Thoracic aorta (tissue), 2 donors: Measurements from ENCODE around the gene ZNF184. TPM values are rescaled to one million over a fixed set of nuclear protein-coding genes. Genes with fewer than 3 reads are reported as not detected.

ENCODE experiments used
- ATAC-seq: fragments of 150-250 bp; one replicate; pipeline ENCODE4 v1.8.0; 2017; ENCODE audit warnings: low read depth; ENCODE audit not compliant: insufficient number of reproducible peaks, low FRiP score
- DNase-seq: peaks from one replicate; pipeline ENCODE4 v3.0.0-alpha.2; 2020; ENCODE audit warnings: low spot score
- H3K27ac ChIP-seq, 2 donors: fragments of 200-600 bp; sonication (generic); 1 replicate in 1 of 2; 2 replicates in 1 of 2; pipeline ENCODE4 v1.5.1; 2016; ENCODE audit warnings: mild to moderate bottlenecking in 2 of 2, moderate library complexity in 2 of 2
- H3K27me3 ChIP-seq: fragments of 200-600 bp; sonication (generic); replicated peaks from 2 replicates; pipeline ENCODE4 v1.6.0; 2016; ENCODE audit warnings: mild to moderate bottlenecking; ENCODE audit not compliant: insufficient read depth
- H3K36me3 ChIP-seq: fragments of 200-600 bp; sonication (generic); one replicate; pipeline ENCODE4 v1.5.1; 2016
- H3K4me1 ChIP-seq, 2 donors: fragments of 200-600 bp; sonication (generic); 1 replicate in 1 of 2; 2 replicates in 1 of 2; pipeline versions ENCODE4 v1.5.1 to v1.6.0; 2016; ENCODE audit warnings: low read depth in 2 of 2, mild to moderate bottlenecking in 1 of 2; ENCODE audit not compliant: control insufficient read depth in 1 of 2
- H3K4me3 ChIP-seq: fragments of 200-600 bp; sonication (generic); 2 replicates; pipeline ENCODE4 v1.5.1; 2016; ENCODE audit warnings: mild to moderate bottlenecking
- H3K9me3 ChIP-seq: fragments of 200-600 bp; sonication (generic); 2 replicates; pipeline ENCODE4 v1.5.1; 2016
- total RNA-seq, 2 donors: library from RNA; depleted of rRNA; stranded (reverse); fragments of >200 nt; gene quantifications; one replicate each; pipeline versions ENCODE4 v1.1.0 to v1.2.3, GENCODE V29; 2016
- TF ChIP-seq, protein P1 (sequence below): fragments of 200-600 bp; sonication (generic); IDR thresholded peaks from one replicate; pipeline ENCODE4 v1.5.1; 2019; ENCODE audit warnings: antibody characterized with exemption

The ZNF184 gene
- total RNA-seq, 2 donors from 2014 or later: 3.4 to 5.0 TPM

DNA sequence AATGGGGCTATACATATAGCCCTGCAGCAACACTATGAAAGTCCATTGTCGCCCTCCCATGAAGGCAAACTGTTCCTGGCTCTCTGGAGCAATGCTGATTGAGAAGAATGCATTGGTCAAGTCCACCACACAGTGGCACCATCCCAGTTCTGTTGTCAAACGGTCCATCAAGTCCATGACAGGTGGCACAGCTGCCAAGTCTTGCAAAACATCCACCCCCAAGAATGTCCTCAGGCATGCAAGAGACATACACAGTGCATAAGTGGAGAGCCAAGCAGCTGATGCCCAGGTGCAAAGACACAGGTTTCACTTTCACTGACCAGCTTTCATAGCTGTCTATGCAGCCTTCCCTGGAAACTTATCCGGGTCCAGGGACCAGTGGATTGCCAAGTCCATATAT lies 66.8 kb downstream of the ZNF184 start:
- no peaks in the 10 kb centered on the region for H3K27me3 ChIP-seq
- TF ChIP-seq, protein P1, sequence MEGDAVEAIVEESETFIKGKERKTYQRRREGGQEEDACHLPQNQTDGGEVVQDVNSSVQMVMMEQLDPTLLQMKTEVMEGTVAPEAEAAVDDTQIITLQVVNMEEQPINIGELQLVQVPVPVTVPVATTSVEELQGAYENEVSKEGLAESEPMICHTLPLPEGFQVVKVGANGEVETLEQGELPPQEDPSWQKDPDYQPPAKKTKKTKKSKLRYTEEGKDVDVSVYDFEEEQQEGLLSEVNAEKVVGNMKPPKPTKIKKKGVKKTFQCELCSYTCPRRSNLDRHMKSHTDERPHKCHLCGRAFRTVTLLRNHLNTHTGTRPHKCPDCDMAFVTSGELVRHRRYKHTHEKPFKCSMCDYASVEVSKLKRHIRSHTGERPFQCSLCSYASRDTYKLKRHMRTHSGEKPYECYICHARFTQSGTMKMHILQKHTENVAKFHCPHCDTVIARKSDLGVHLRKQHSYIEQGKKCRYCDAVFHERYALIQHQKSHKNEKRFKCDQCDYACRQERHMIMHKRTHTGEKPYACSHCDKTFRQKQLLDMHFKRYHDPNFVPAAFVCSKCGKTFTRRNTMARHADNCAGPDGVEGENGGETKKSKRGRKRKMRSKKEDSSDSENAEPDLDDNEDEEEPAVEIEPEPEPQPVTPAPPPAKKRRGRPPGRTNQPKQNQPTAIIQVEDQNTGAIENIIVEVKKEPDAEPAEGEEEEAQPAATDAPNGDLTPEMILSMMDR: no peak
- H3K4me1 ChIP-seq: no peaks in the 10 kb centered on the region
- peaks cover 16% of the 10 kb centered on the region for H3K9me3 ChIP-seq
- DNase-seq (no peak), ATAC-seq (no peak)
- H3K4me3 ChIP-seq: no peak overlapping the region
- H3K36me3 ChIP-seq: peaks cover 2% of the 10 kb centered on the region
- no peak overlapping the region for H3K27ac ChIP-seq

DNA sequence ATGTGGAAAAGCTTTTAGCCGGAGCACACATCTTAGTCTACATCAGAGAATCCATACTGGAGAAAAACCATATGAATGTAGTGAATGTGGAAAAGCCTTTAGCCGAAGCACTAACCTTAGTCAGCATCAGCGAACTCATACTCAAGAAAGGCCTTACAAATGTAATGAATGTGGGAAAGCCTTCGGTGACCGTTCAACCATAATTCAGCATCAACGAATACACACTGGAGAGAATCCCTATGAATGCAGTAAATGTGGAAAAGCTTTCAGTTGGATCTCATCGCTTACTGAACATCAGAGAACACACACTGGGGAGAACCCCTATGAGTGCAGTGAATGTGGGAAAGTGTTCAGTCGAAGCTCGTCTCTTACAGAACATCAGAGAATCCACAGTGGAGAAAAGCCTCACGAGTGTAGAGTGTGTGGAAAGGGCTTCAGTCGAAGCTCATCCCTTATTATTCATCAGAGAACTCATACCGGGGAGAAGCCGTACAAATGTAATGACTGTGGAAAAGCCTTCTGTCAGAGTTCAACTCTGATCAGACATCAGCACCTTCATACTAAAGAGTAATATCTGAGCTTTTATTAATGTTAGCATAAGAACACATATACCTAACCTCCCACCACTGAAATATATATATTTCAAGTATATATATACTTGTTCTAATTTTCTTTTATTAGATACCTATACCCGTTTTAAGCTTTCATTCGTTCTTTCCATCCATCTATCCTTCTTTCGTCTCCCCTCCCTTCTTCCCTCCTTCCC lies 71.8 kb downstream of the ZNF184 start:
- Histone ChIP-seq H3K27ac (no peak overlapping the region), H3K27me3 (no peaks in the 10 kb centered on the region), H3K9me3 (peaks cover 31% of the 10 kb centered on the region), H3K4me1 (no peaks in the 10 kb centered on the region), H3K36me3 (peaks cover 13% of the 10 kb centered on the region), H3K4me3 (no peak overlapping the region)
- ATAC-seq (no peak), DNase-seq (no peak)
- TF ChIP-seq, protein P1: no peak

Other genes starting within 250 kb of the ZNF184 start
- not detected for gene PRSS16, start 225.4 kb downstream of the ZNF184 start, total RNA-seq
- not detected for gene POM121L2, start 160.8 kb downstream of the ZNF184 start, total RNA-seq
- 1 to 10 TPM; 1.6 to 2.3 TPM for gene ZNF391, start 84.3 kb downstream of the ZNF184 start, total RNA-seq